GM12874 (cell line): ENCODE data around the gene UBR3.

Experiments
- TF ChIP-seq, protein P1 (sequence below): IDR thresholded peaks from 2 replicates; pipeline ENCODE4 v1.5.1; 2011; ENCODE audit warnings: low read depth, mild to moderate bottlenecking, control low read depth, low read length, moderate library complexity; ENCODE audit not compliant: insufficient read depth

Gene UBR3

DNA sequence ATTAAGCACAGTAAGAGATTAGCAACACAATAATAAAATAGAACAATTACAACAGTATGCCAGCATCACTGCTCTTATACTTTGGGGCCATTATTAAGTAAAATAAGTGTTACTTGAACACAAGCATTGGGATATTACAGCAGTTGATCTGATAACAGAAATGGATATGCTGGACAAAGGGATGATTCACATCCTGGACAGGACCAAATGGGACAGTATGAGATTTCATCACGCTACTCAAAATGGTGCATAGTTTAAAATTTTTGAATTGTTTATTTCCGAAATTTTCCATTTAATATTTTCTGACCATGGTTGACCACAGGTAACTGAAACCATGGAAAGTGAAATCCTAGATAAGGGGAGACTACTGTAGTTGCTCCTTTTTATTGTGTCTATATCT lies 138.2 kb downstream of the UBR3 start:
- TF ChIP-seq, protein P1, sequence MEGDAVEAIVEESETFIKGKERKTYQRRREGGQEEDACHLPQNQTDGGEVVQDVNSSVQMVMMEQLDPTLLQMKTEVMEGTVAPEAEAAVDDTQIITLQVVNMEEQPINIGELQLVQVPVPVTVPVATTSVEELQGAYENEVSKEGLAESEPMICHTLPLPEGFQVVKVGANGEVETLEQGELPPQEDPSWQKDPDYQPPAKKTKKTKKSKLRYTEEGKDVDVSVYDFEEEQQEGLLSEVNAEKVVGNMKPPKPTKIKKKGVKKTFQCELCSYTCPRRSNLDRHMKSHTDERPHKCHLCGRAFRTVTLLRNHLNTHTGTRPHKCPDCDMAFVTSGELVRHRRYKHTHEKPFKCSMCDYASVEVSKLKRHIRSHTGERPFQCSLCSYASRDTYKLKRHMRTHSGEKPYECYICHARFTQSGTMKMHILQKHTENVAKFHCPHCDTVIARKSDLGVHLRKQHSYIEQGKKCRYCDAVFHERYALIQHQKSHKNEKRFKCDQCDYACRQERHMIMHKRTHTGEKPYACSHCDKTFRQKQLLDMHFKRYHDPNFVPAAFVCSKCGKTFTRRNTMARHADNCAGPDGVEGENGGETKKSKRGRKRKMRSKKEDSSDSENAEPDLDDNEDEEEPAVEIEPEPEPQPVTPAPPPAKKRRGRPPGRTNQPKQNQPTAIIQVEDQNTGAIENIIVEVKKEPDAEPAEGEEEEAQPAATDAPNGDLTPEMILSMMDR = no peak

DNA sequence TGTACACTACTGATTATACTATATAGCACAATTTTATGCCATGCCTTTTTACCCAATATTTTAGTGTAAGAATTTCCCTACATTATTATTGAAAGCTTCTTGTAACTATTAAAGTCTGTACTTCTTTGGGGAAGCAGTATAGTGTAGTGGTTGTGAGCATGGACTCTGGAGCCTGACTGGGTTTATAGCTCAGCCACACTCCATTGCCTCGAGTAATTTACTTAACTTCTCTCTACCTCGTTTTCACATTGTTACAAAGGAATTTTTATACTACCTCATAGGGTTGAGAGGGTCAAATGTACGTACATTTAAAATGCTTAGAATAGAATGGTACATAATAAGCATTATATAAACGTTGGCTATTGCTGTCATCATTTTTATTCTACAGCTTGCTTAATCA lies 139.2 kb downstream of the UBR3 start:
- TF ChIP-seq, protein P1 = no peak

DNA sequence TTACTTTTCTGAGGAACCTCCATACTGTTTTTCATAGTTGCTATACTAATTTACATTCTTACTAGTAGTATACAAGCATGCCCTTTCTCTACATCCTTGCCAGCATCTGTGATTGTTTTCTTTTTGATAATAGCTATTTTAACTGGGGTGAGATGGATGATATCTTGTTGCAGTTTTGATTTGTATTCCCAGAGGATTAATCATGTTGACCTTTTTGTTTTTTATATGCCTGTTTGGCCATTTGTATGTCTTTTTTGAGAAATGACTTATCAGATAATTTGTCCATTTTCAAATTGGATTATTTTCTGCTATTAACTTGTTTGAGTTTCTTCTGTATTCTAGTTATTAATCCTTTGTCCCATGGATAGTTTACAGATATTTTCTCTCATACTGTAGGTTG lies 141.5 kb downstream of the UBR3 start:
- TF ChIP-seq, protein P1 = no peak

DNA sequence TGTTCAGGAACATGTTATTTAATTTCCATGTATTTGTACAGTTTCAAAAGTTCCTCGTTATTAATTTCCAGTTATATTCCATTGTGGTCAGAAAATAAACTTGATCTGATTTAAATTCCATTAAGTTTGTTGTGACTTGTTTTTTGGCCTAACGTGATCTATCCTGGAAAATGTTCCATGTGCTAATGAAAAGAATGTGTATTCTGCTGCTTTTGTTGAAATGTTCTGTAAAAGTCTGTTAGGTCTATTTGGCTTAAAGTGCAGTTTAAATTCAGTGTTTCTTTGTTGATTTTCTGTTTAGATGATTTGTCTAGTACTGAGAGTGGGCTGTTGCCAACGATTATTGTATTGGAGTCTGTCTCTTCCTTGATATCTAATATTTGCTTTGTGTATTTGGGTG lies 148.0 kb downstream of the UBR3 start:
- TF ChIP-seq, protein P1 = no peak

DNA sequence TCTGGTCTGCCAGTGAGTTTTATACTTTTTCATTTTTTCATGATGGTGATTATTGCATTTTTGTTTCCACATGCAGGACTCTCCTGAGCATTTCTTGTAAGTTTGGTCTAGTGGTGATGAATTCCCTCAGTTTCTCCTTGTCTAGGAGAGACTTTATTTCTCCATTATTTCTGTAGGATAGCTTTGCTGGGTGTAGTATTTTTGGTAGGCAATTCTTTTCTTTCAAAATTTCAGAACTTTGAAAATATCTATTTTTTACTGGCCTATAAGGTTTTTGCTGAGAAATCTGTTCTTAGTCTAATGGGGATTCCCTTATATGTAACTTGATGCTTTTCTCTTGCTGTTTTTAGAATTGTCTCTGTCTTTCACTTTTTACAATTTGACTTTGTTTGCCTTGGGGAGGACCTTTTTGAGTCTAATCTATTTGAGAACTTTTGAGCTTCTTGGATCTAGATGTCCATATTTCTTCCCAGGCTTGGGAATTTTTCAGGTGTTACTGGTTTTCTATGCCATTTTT lies 149.1 kb downstream of the UBR3 start:
- TF ChIP-seq, protein P1 = no peak

DNA sequence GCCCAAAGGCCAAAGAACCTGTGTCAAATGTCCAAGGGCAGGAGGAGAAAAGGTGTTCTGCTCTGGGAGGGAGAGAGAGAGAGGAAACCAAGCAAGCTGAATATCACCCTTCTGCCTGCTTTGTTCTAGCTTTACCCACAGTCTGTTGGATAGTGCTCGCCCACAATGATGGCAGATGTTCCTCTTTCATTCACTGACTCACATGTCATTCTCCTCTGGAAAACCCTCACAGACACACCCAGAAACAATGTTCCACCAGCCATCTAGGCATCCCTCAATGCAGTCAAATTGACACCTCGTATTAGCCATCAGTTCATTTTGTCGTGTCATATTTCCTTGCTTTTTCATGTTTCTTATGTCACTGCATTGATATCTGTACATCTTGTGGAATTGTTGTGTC lies 150.3 kb downstream of the UBR3 start:
- TF ChIP-seq, protein P1 = no peak

DNA sequence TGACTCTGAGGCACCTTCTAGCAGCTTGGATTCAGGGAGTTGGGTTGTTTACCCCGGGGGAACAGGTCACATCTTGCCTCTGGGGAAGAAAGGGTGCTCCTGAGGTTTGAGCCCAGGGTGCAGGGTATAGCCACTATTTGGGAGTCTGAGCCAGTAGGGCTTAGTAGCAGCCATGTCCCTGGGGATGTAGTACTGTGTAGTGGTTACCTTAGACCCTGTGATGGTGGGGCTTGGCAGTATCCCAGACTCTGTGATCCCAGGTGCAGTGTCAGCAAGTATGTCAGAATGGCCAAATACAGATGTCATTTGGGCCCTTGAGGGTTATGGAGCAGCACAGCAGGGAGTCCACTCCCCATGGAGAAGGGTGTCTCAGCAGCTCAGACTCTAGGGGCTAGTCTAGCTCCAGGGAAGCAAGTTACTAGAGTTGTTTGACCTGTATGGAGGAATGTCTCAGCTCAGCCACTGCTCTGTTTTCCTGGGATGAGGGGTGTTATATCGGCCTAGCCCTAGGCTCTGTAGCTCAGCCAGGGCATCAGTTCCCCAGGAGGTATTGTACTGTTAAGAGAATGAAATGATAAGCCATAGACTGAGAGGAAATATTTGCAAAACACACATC lies 151.3 kb downstream of the UBR3 start:
- TF ChIP-seq, protein P1 = no peak

DNA sequence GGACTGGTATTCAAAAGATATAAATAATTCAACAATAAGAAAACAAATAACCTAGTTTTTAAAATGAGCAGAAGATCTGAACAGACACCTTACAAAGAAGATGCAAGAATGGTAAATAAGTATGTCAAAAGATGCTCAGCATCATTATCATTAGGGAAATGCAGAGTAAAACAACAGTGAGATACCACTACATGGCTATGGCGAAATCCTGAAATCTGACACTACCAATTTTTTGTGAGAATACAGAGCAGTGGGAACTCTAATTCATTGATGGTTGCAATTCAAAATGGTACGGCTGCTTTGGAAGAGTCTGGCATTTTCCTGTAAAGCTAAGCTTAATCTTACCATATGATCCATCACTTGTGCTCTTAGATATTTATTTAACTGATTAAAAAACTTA lies 151.8 kb downstream of the UBR3 start:
- TF ChIP-seq, protein P1 = no peak
